GM19324 (cell line): ENCODE data around the gene SNRNP27.
A peak's percentile ranks its signal among the peaks of the same experiment; 100 is the strongest.
"Not testable (repeated sequence)": the region's sequence is repeated elsewhere in the genome, so short reads cannot be mapped to it uniquely, and the experiment has no call there.

Experiments
- ATAC-seq: cut with Tn5 transposase; IDR thresholded peaks from one replicate; pipeline ENCODE4 v1.9.1; 2021; ENCODE audit warnings: mild to moderate bottlenecking, moderate library complexity; ENCODE audit not compliant: unreplicated experiment, low FRiP score

The SNRNP27 gene

DNA sequence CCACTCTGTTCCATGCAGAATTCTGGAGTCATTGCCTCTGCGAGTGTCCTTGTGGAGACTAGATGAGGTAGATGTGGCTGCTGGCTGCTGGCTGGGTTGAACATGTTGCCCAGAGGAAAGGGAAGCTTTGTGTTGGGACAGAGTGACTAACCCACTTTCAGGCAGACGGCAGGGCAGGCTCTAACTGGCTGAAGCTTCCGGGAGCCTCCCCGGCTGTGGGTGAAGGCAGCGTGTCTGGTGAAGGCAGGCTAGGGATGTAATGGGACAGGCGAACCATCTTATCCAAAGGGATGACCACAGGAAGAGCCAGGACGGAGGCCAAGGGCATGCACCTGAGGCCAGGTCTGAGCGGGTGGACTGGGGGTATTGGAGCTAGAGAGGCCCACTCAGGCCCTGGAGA, 51.7 kb downstream of the SNRNP27 start:
- ATAC-seq = no peak

GRCh38 chr2:69945941-69946340, 52.2 kb downstream of the SNRNP27 start:
- no peak for ATAC-seq

DNA sequence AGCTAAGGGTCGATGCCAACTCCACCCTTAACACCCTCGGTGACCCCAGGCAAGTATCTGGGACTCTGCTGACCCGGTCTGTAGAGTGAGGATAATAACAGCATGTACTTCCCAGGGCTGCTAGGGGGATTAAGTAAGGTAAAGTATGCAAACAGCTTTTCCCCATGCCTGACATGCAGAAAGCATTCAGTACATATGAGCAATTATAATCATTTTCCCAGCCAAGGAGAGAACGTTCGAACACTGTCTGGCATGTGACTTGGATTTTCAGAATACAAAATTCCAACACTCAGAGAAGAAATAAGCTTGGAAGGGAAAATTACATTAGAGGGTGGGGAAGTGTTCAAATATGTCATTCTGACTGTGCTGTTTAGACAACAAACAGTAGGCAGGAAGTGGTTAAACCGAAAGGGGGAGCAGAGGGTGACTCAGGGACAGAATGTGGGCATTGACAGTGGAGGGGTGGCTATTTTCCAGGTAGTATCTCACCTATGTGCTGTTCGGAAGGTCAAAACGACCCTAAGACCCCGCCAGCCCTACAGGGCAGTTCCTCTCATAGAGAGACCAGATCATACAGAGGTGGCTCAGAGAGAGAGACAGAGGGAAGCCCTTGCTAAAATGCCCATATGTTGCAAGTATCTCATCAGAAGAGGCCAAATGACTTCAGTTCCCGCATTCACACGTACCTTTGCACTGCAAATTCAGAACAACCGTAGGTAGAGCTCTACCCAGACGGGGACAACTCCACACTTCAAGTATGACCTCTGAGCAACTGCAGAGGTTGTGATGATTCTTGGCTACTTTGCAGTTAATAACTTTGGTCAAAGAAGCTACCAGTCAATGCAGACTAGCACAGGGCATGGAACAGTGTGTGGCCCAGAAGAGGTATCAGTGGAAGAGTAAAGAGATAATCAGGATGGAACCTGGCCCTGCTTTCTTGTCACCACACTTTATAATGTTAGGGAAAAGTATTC, 52.9 kb downstream of the SNRNP27 start:
- ATAC-seq = peak; percentile 45

DNA sequence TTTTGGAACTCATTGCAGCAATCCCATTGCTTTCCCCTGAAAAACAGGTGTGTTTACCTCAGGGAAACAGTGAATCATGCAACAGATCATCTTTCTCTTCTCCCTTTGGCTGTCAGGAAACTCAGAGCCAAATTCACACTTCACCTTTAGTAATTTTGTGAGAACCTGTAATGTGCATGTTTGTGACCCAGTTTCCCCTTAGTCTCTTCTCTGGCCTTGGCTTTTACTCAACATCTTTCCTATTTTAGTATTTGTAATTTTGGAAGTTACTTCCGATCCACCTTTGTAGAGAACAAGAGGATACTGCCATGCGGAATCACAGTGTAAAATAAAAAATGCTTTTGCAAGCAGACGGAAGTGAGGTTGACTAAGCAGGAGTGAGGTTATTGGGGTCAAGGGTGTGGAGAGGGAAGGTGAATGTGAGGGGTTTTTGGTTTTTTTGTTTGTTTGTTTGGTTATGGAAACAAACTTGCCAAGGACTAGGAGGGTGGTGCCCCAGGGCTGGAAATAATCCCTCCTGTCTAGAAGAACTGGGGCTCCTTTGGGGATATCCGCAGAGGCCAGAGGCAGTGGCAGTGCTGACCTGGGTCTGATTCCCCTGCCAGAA, 53.7 kb downstream of the SNRNP27 start:
- ATAC-seq = no peak

DNA sequence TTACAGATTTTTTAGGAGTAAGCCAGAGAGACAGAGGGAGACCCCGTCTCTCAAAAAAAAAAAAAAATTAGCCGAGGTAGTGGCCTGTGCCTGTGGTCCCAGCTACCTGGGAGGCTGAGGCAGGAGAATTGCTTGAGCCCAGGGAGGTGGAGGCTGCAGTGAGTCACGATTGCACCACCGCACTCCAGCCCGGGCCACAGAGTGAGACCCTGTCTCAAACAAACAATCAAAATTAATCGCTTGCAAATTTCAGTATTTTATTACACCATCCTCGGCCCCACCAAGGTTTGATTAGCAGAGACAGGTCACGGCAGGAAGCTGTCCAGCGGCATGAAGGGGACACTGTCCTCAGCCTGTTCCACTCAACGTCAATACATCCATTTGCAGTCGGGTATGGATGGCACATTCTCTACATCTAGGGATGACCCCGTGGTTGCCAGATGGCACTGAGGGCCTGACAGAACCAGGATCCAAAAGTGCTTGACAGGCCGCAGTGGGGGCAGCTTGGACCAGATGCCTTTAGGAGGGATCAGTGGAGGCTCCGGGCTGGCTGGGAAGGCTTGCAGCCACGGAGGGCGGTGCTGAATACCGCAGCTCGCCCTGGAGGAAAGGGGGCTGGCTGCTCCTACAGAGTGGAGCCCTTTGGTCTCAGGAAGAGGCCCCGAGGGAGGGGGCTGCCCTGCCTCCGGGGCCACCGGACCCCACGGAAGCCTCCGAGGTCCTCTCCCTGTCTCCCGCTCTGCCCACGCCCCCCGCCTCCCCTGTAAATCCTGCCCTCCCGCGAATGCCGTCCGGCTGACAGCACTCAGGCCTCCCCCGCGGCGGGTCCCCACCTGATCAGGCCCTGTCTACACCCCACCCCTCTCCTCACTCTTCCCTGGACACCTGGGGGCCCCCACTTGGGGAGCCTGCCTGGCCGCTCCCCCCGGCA, 54.5 kb downstream of the SNRNP27 start:
- no peak for ATAC-seq

GRCh38 chr2:69948963-69949645, 55.3 kb downstream of the SNRNP27 start:
- no peak for ATAC-seq

- ATAC-seq = no peak
These were observed 56.5 kb downstream of the SNRNP27 start for GRCh38 chr2:69950241-69950640.

- ATAC-seq = not testable (repeated sequence)
These were observed 56.9 kb downstream of the SNRNP27 start for GRCh38 chr2:69950671-69951070.

GRCh38 chr2:69952336-69953115, 58.8 kb downstream of the SNRNP27 start:
- no peak for ATAC-seq

DNA sequence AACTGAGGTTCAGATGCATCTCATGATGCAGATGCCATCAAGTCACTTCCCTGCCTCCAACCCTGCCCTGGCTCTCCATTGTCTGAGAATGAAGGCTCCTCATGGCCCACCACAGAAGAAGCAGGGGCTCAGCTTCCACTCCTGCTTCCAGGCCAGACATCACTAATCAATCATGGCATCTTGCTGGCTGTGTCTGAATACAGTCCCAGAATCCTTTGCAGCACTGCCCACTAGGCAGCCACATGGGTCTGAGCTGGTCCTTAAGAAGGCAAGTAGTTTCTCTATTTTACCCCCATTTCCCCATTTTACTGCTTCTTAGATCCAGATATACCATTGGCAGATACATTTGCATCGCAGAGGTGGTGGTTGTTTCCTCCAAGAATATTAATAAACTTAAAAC, 60.3 kb downstream of the SNRNP27 start:
- no peak for ATAC-seq
